ENCODE results near the gene SOX6.

GRCh38 chr11:16149476-16149875 lies 206.9 kb downstream of the SOX6 start:
- no peak for TF ChIP-seq CTCF (conservative IDR thresholded peaks at IDR 0.05; ENCODE audit: low read depth in 2 of 2)
- no peak for TF ChIP-seq EZH2 (IDR thresholded peaks at IDR 0.05; ENCODE audit: low read depth, unreplicated experiment)
- TF ChIP-seq, protein P1, sequence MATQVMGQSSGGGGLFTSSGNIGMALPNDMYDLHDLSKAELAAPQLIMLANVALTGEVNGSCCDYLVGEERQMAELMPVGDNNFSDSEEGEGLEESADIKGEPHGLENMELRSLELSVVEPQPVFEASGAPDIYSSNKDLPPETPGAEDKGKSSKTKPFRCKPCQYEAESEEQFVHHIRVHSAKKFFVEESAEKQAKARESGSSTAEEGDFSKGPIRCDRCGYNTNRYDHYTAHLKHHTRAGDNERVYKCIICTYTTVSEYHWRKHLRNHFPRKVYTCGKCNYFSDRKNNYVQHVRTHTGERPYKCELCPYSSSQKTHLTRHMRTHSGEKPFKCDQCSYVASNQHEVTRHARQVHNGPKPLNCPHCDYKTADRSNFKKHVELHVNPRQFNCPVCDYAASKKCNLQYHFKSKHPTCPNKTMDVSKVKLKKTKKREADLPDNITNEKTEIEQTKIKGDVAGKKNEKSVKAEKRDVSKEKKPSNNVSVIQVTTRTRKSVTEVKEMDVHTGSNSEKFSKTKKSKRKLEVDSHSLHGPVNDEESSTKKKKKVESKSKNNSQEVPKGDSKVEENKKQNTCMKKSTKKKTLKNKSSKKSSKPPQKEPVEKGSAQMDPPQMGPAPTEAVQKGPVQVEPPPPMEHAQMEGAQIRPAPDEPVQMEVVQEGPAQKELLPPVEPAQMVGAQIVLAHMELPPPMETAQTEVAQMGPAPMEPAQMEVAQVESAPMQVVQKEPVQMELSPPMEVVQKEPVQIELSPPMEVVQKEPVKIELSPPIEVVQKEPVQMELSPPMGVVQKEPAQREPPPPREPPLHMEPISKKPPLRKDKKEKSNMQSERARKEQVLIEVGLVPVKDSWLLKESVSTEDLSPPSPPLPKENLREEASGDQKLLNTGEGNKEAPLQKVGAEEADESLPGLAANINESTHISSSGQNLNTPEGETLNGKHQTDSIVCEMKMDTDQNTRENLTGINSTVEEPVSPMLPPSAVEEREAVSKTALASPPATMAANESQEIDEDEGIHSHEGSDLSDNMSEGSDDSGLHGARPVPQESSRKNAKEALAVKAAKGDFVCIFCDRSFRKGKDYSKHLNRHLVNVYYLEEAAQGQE (IDR thresholded peaks at IDR 0.05; ENCODE audit: unreplicated experiment): no peak
- no peak for TF ChIP-seq ETS1 (IDR thresholded peaks at IDR 0.05)
- no peak for TF ChIP-seq STAT1 (IDR thresholded peaks at IDR 0.05; ENCODE audit: unreplicated experiment)
- no peak for TF ChIP-seq JUNB (IDR thresholded peaks at IDR 0.05; ENCODE audit: unreplicated experiment)

All from GM23338 (cell line).